ENCODE measurements around the gene TUBGCP6.
"Not testable (repeated sequence)": the region's sequence is repeated elsewhere in the genome, so short reads cannot be mapped to it uniquely, and the experiment has no call there.

- TF ChIP-seq SUZ12, SP1, FOXK2, ZNF384 (IDR thresholded peaks at IDR 0.05): not testable (repeated sequence)
These were observed 29.0 kb upstream of the TUBGCP6 start for GRCh38 chr22:50273781-50274180.
